ENCODE results near the gene TECR. TPM values are rescaled to one million over a fixed set of nuclear protein-coding genes. Genes with fewer than 3 reads are reported as not detected.
A peak's percentile ranks its signal among the peaks of the same experiment; 100 is the strongest.
"Not testable (repeated sequence)": the region's sequence is repeated elsewhere in the genome, so short reads cannot be mapped to it uniquely, and the experiment has no call there.

TECR gene
- total RNA-seq, 1 donor from 2014 or later: 57.7 TPM

- not testable (repeated sequence) for H3K4me3 ChIP-seq (ENCODE audit: low read depth, low read length); DNase-seq (ENCODE audit: low read depth)
- peak; percentile 38 for TF ChIP-seq CTCF (conservative IDR thresholded peaks at IDR 0.05; ENCODE audit: low read depth, low read length)
These were observed 22.0 kb downstream of the TECR start for GRCh38 chr19:14551134-14552005.

GRCh38 chr19:14552006-14552360 lies 22.6 kb downstream of the TECR start:
- not testable (repeated sequence) for DNase-seq (ENCODE audit: low read depth); H3K4me3 ChIP-seq (ENCODE audit: low read depth, low read length)

- DNase-seq (ENCODE audit: low read depth): no peak
- TF ChIP-seq CTCF (conservative IDR thresholded peaks at IDR 0.05; ENCODE audit: low read depth, low read length): no peak
- H3K4me3 ChIP-seq (ENCODE audit: low read depth, low read length): no peak overlapping the region
These were observed 23.9 kb downstream of the TECR start for GRCh38 chr19:14553042-14553938.

- TF ChIP-seq CTCF (conservative IDR thresholded peaks at IDR 0.05; ENCODE audit: low read depth, low read length): no peak
- no peak for DNase-seq (ENCODE audit: low read depth)
- no peak overlapping the region for H3K4me3 ChIP-seq (ENCODE audit: low read depth, low read length)
These were observed 24.5 kb downstream of the TECR start for GRCh38 chr19:14553939-14554243.

GRCh38 chr19:14554382-14554812 lies 25.0 kb downstream of the TECR start:
- TF ChIP-seq CTCF (conservative IDR thresholded peaks at IDR 0.05; ENCODE audit: low read depth, low read length): peak; percentile 8
- H3K4me3 ChIP-seq (ENCODE audit: low read depth, low read length): no peak overlapping the region
- DNase-seq (ENCODE audit: low read depth): no peak

- DNase-seq (ENCODE audit: low read depth): no peak
- H3K4me3 ChIP-seq (ENCODE audit: low read depth, low read length): no peak overlapping the region
- no peak for TF ChIP-seq CTCF (conservative IDR thresholded peaks at IDR 0.05; ENCODE audit: low read depth, low read length)
These were observed 26.7 kb downstream of the TECR start for GRCh38 chr19:14555918-14556661.

- no peak for DNase-seq (ENCODE audit: low read depth)
- peak; percentile 90 for TF ChIP-seq CTCF (conservative IDR thresholded peaks at IDR 0.05; ENCODE audit: low read depth, low read length)
- no peak overlapping the region for H3K4me3 ChIP-seq (ENCODE audit: low read depth, low read length)
These were observed 27.3 kb downstream of the TECR start for GRCh38 chr19:14556662-14557188.

Data from epithelial cell of proximal tubule (primary cell).